HUES64 (cell line): ENCODE data around the gene OR13J1.
A peak's percentile ranks its signal among the peaks of the same experiment; 100 is the strongest.

Experiments
- H3K27ac ChIP-seq: 2 replicates; pipeline ENCODE4 v1.7.0; 2013; ENCODE audit warnings: low read depth, low read length, inconsistent platforms
- H3K27me3 ChIP-seq: 2 replicates; pipeline ENCODE4 v1.6.1; 2013; ENCODE audit warnings: mild to moderate bottlenecking, low read length; ENCODE audit not compliant: insufficient read depth
- H3K36me3 ChIP-seq: 2 replicates; pipeline ENCODE4 v1.6.1; 2013; ENCODE audit warnings: mild to moderate bottlenecking, low read length; ENCODE audit not compliant: insufficient read depth
- H3K4me1 ChIP-seq: 2 replicates; pipeline ENCODE4 v1.6.1; 2013; ENCODE audit warnings: mild to moderate bottlenecking, low read length, moderate library complexity; ENCODE audit not compliant: insufficient read depth
- H3K4me3 ChIP-seq: 2 replicates; pipeline ENCODE4 v1.5.1; 2013; ENCODE audit warnings: mild to moderate bottlenecking, low read length, moderate library complexity
- H3K9ac ChIP-seq: 2 replicates; pipeline ENCODE4 v1.6.1; 2013; ENCODE audit warnings: mild to moderate bottlenecking, low read depth, low read length
- H3K9me3 ChIP-seq: 2 replicates; pipeline ENCODE4 v1.6.1; 2013; ENCODE audit warnings: low read depth, low read length; ENCODE audit not compliant: insufficient read depth
- WGBS: fragments of 150-250, 120-280 bp; methylation state at CpG from one replicate; pipeline ENCODE4 v1.1.7; 2013; ENCODE audit warnings: missing lambda C conversion rate; 5-methylcytosine and 5-hydroxymethylcytosine counted together

OR13J1 gene

DNA sequence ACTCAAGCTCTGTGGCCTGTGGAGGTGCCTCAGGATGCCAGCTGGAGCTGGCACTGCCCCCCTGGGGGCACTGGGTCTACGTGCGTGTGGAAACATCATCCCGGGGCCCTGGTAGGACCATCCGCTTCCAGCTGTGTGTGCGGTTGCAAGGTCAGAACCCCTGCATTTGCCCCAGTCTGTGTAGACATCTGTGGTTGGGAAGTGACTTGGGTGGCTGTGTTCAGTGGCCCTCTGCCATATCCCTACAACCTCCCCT is 28.6 kb downstream of the OR13J1 start:
- no peaks in the 10 kb centered on the region for H3K9me3 ChIP-seq
- no peaks in the 10 kb centered on the region for H3K36me3 ChIP-seq
- no peak overlapping the region for H3K4me3 ChIP-seq
- H3K27me3 ChIP-seq = peaks cover 11% of the 10 kb centered on the region
- H3K9ac ChIP-seq = no peak overlapping the region
- H3K4me1 ChIP-seq = peaks cover 20% of the 10 kb centered on the region
- no peak overlapping the region for H3K27ac ChIP-seq
- 86% methylated on average over 5 of the region's 5 CpGs for WGBS

DNA sequence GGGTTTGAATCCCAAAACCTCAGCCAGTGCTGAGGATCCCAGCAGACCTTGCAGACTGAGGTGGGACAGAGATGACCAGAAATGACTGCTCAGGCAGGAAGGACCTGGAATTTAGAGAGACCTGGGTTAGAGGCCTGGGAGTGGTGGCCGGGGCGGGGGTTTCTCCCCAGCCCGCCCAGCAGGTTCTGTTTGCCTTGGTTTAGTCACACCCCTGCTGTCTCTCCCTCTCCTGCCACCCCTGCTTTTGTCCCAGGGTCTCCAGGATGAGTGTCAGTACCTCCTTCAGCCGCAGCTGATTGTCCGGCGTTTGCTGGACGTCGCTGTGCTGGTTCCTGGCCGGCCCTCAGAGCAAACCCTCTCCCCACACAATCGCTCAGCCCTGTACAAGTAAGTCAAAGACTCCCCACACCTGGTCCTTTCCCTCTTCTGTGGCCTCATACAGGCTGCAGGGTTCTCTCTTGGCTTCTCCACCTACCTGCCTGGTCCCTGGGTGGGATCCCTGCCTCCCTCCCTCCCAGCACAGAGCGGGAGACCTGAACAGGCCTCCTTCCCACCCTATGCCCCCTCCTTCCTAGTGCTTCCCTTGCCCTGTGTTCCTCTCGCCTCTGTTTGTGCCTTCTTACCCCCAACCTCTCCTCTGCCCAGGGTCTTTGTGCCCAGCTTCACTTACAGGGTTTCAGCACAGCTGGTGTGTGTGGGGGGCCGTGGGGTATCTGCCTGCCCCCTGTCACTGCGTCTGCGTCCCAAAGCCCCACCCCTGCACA is 29.1 kb downstream of the OR13J1 start:
- no peak overlapping the region for H3K4me3 ChIP-seq
- H3K36me3 ChIP-seq = no peaks in the 10 kb centered on the region
- peaks cover 6% of the 10 kb centered on the region; the same call in 1 of the 2 replicates for H3K27me3 ChIP-seq
- no peaks in the 10 kb centered on the region for H3K9me3 ChIP-seq
- WGBS = 90% methylated on average over 15 of the region's 15 CpGs
- no peak overlapping the region for H3K27ac ChIP-seq
- peaks cover 19% of the 10 kb centered on the region for H3K4me1 ChIP-seq
- H3K9ac ChIP-seq = no peak overlapping the region

DNA sequence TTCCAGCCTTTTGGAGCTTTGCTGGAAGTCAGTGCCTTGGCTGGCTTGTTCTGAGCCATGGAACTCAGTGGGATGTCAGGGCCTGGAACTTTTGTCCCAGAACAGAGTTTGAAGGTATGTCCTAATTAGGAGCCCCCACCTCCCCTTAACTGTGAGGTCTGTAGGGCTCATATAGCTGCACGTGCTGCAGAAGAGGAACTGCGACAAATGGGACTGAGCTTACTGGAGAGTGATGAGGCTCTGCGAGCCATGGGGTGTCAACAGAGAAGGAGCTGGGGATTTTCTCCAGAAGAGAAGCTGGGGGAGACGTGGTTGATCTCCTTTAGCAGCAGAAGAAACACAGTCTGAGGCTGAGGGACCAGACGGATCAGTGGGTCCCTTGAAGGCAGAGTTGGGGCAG is 30.3 kb downstream of the OR13J1 start:
- H3K27ac ChIP-seq = no peak overlapping the region
- H3K4me3 ChIP-seq = no peak overlapping the region
- no peaks in the 10 kb centered on the region for H3K27me3 ChIP-seq
- H3K36me3 ChIP-seq = no peaks in the 10 kb centered on the region
- H3K4me1 ChIP-seq = peaks cover 11% of the 10 kb centered on the region
- 89% methylated on average over 5 of the region's 5 CpGs for WGBS
- no peak overlapping the region for H3K9ac ChIP-seq
- H3K9me3 ChIP-seq = no peaks in the 10 kb centered on the region

DNA sequence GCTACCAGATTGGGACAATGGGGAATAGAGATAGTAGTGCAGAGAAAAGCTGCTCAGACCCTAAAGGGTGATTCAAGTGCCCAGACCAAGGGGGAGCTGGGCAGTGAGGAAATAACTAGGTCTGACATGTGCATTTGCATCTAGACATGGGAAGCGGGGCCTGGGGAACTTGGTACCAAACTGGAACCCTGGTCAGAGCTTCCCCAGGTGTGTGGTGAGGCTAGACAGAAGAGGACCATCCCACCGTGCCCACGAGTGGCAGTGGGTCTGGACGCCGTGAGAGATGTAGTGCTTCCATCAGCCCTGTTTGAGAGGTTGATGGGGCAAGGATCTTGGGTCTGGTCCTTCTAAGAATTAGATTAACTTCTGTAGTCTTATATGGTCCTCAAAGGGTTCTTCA is 33.6 kb downstream of the OR13J1 start:
- Histone ChIP-seq H3K9me3 (no peaks in the 10 kb centered on the region), H3K4me1 (no peaks in the 10 kb centered on the region), H3K4me3 (no peak overlapping the region), H3K27me3 (no peaks in the 10 kb centered on the region), H3K36me3 (no peaks in the 10 kb centered on the region), H3K27ac (no peak overlapping the region), H3K9ac (no peak overlapping the region)
- WGBS = 93% methylated on average over 5 of the region's 5 CpGs

DNA sequence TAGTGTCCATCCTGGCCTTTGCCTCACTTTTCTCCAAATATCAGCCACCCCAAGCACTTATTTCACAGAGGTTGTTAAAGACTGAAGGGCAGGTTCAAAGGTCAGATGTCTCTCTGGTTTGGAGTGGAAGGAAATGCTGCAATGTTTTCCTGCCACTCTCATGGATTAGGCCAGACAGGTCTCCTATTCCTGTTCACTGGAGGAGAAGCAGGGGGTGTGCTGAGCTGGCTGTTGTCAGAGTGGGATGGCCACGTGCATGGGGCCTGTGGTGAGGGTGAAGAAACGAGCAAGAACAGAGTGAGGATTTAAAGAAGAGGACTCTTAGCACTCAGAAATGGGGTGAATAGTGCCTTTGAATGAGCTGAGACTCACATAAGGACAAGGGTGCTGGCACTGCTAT is 34.4 kb downstream of the OR13J1 start:
- no peaks in the 10 kb centered on the region for H3K4me1 ChIP-seq

DNA sequence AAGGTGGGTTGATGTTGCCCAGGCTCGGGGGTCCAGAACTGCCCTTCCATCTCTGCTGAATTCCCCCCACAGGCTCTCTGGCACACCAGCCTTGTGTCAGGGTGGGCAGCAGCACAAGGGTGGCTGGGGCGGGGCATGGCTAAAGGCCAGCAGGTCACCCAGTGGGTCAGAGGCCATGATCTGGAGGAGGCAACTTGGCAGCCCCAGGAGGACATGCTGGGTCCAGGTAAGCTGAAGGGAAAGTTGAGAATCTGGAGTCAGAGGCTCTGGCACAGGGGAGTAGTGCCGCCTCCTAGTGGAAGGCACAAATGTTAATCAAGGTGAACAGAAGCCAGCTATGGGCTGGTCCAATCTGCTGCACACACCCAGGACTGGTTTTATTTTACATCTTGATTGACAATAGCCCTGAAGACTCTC is 35.0 kb downstream of the OR13J1 start:
- 89% methylated on average over 3 of the region's 3 CpGs for WGBS
- H3K9me3 ChIP-seq = no peaks in the 10 kb centered on the region
- no peaks in the 10 kb centered on the region for H3K4me1 ChIP-seq
- H3K36me3 ChIP-seq = no peaks in the 10 kb centered on the region
- H3K4me3 ChIP-seq = no peak overlapping the region
- H3K9ac ChIP-seq = no peak overlapping the region
- H3K27me3 ChIP-seq = no peaks in the 10 kb centered on the region
- no peak overlapping the region for H3K27ac ChIP-seq

More for the DNA sequence above, 34.4 kb downstream of the OR13J1 start:
- H3K4me3 ChIP-seq = no peak overlapping the region
- no peak overlapping the region for H3K9ac ChIP-seq
- H3K36me3 ChIP-seq = no peaks in the 10 kb centered on the region
- H3K27ac ChIP-seq = no peak overlapping the region
- 90% methylated on average over 2 of the region's 2 CpGs for WGBS
- no peaks in the 10 kb centered on the region for H3K9me3 ChIP-seq
- no peaks in the 10 kb centered on the region for H3K27me3 ChIP-seq

DNA sequence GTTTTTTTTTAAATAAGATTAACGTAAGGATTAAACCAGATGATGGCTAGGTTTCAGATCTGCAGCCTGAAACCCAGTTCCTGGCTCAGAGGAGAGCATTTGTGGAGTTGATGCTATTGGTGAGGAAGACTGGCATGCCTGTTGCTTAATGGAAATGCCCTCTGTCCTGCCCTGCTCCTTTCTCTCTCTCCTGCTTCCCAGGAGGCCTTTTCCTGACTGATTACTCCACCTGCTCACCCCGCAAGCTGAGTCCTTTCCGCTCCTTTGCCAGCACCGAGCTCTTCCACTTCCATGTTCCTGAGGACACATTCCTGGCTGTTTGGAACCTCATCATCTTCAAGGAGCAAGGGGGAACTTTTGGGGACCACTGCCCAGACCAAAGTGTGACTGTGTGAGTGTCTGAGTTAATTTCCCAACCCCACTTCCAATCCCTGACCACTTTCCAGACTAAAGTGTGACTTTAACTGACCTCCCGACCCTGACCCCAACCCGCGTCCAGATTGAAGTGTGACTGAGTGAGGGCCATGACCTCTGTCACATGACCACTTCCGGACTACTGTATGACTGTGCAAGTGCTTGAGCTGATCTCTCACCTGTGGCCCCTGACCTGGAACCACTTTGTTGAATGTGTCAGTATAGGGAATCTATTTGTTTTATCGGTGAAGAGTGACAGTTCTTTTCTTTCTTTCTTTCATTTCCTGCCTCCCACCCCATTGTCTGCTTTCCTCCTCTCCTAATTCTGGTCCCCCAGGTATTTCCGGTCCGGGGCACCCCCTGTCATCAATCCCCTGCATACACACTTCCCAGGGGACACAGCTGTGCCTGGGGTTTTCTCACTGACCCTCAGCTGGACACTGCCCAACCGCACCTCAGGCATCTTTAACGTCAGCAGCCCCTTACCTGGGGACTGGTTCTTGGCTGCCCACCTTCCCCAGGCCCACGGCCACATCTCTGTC is 35.7 kb downstream of the OR13J1 start:
- no peak overlapping the region for H3K4me3 ChIP-seq
- H3K27me3 ChIP-seq = no peaks in the 10 kb centered on the region
- no peak overlapping the region for H3K9ac ChIP-seq
- no peaks in the 10 kb centered on the region for H3K9me3 ChIP-seq
- H3K36me3 ChIP-seq = no peaks in the 10 kb centered on the region
- no peak overlapping the region for H3K27ac ChIP-seq
- 92% methylated on average over 14 of the region's 14 CpGs for WGBS
- H3K4me1 ChIP-seq = no peaks in the 10 kb centered on the region

DNA sequence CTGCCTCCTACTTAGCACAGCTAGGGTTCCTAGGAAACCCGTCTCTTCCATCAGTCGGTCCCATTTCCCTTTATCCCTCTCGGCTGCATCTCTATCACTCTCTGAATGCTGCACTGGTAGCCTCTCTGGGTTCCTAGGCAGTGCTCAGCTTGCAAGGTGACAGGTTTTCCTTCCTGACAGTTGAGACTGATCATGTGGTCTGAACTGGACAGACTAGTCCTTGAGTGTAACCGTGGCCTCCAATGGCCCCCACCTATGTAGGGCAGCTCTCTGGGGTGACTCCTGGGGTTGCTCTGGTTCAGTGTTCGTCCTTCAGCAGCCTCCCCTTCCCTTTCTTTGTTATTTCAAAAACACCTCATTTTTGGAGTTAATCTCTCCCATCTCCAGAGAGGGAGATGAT is 37.4 kb downstream of the OR13J1 start:
- Histone ChIP-seq H3K4me3 (no peak overlapping the region), H3K36me3 (no peaks in the 10 kb centered on the region), H3K27ac (no peak overlapping the region), H3K9me3 (no peaks in the 10 kb centered on the region), H3K27me3 (no peaks in the 10 kb centered on the region), H3K4me1 (peaks cover 2% of the 10 kb centered on the region; the same call in 1 of the 2 replicates), H3K9ac (no peak overlapping the region)
- 82% methylated on average over 5 of the region's 5 CpGs for WGBS

DNA sequence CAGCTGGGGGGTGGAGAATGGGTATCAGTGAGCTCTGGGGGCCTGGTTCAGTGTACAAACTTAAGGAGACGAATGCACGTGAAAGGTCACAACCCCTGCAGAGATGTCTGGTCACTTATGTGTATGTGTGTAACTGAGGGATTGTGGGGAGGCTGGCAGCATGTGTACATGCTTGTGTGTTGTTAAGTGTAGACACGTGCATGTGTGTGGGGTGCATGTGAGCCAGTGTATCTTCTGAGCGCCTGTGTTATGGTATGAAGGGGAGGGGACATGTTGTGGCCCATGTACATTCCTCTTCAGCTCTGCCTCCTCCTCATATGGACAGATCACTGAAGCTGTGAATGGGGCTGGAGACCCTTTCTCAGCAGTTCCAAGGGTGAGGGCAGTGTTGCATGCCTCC is 39.2 kb downstream of the OR13J1 start:
- no peak overlapping the region for H3K27ac ChIP-seq
- H3K36me3 ChIP-seq = no peaks in the 10 kb centered on the region
- H3K4me1 ChIP-seq = peaks cover 2% of the 10 kb centered on the region; the same call in 1 of the 2 replicates
- H3K9me3 ChIP-seq = no peaks in the 10 kb centered on the region
- no peaks in the 10 kb centered on the region for H3K27me3 ChIP-seq
- 87% methylated on average over 4 of the region's 4 CpGs for WGBS
- H3K4me3 ChIP-seq = no peak overlapping the region
- H3K9ac ChIP-seq = no peak overlapping the region

DNA sequence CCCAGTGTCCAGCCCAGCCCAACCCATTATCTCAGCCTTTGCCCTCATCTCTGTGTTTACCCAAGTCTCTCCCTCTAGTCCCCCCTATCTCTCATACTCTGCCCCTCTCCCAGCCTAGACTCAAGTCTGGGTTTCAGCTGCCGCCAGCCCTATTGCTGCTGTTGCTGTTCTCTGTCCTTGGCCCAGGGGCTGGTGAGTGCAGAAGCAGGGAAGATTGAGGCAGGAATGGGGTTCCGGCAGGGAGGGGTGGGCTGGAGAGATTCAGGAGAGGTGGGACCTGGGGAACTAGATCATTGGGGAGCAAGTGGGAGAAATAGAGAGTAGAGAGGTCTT is 40.5 kb downstream of the OR13J1 start:
- H3K27me3 ChIP-seq = no peaks in the 10 kb centered on the region
- no peak overlapping the region for H3K9ac ChIP-seq
- H3K36me3 ChIP-seq = no peaks in the 10 kb centered on the region
- peaks cover 2% of the 10 kb centered on the region; the same call in 1 of the 2 replicates for H3K4me1 ChIP-seq
- H3K4me3 ChIP-seq = peak overlapping the region; percentile 70
- H3K9me3 ChIP-seq = no peaks in the 10 kb centered on the region
- H3K27ac ChIP-seq = no peak overlapping the region
- 52% methylated on average over 2 of the region's 2 CpGs for WGBS

DNA sequence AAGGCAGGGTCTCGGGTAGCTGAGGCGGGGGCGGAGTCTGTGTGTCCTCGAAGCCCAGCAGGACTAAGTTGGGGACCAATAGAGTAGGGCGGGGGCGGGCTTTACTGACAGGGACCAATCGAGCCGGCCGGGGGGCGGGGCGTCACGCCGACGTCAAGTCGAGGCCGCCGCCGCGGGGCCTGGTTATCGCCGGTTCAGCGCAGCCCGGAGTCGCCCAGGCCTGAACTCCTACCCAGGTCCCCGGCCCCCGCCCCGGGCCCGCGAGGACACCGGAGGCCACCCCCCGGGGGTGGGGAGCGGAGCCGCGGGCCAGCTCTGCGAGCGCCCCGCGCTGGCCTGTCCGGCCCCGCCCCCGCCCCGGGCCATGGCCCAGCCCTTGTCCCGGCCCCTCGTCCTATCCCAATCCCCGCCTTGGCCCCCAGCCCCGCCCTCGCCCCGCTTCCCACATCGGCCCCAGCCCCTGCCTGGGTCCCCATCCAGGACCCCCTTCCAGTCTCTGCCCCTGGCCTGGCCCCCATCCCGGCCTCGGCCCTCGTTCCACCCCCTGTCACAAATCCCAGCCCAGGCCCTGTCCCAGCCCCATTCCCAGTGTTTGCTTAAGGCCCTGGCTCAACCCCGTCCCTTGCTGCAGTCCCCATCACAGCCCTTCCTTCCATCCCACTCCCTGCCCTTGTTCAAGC is 41.0 kb downstream of the OR13J1 start, which contains the start of gene TMEM8B:
TMEM8B (plus strand) TSS at position 145 of the 680 bp plus-strand sequence; CDS start at position 365, 220 bp downstream.
- peaks cover 2% of the 10 kb centered on the region; the same call in 1 of the 2 replicates for H3K4me1 ChIP-seq
- no peaks in the 10 kb centered on the region for H3K36me3 ChIP-seq
- H3K27me3 ChIP-seq = no peaks in the 10 kb centered on the region
- no peaks in the 10 kb centered on the region for H3K9me3 ChIP-seq
- WGBS = under 1% methylated on average over 53 of the region's 53 CpGs
- H3K4me3 ChIP-seq = peak within 1 kb of the TSS; percentile 70
- no peak within 1 kb of the TSS; the same call in 1 of the 2 replicates for H3K27ac ChIP-seq
- peak within 1 kb of the TSS; percentile 43 for H3K9ac ChIP-seq
